K562 (cell line): ENCODE measurements around the gene GRIK1. TPM values are rescaled to one million over a fixed set of nuclear protein-coding genes. Genes with fewer than 3 reads are reported as not detected.

Experiments
- CHAMP1 ChIP-seq: fragments of 450-650 bp; IDR thresholded peaks from 2 replicates; pipeline ENCODE4 v1.6.1; 2016; ENCODE audit warnings: mild to moderate bottlenecking
- ILK ChIP-seq: fragments of 450-650 bp; IDR thresholded peaks from 2 replicates; pipeline ENCODE4 v1.6.1; 2016; ENCODE audit warnings: missing genetic modification characterization, low read depth, mild to moderate bottlenecking, missing compliant biosample characterization, moderate library complexity, borderline replicate concordance
- MAFF ChIP-seq: IDR thresholded peaks from 2 replicates; pipeline ENCODE4 v1.6.1; 2012; ENCODE audit warnings: low read length, improper control_type of control experiment
- MYNN ChIP-seq, 2 experiments: sonication (generic); formaldehyde crosslinking in 1 of 2; IDR thresholded peaks; 2 replicates each; pipeline versions ENCODE4 v1.5.0 to v1.6.1; 2016 to 2020; ENCODE audit warnings: antibody characterized with exemption in 1 of 2, missing genetic modification reagents in 1 of 2
- NR2C1 ChIP-seq, 2 experiments: fragments of 450-650 bp; IDR thresholded peaks; 2 replicates each; pipeline ENCODE4 v1.6.1; 2017; ENCODE audit warnings: mild to moderate bottlenecking in 2 of 2, antibody characterized with exemption in 1 of 2, inconsistent platforms in 1 of 2, missing compliant biosample characterization in 1 of 2, missing genetic modification characterization in 1 of 2
- PCBP2 ChIP-seq: fragments of 200-400 bp; formaldehyde crosslinking; IDR thresholded peaks from 2 replicates; pipeline ENCODE4 v1.6.1; 2018; ENCODE audit warnings: low read length, low read depth, mild to moderate bottlenecking, moderate library complexity; ENCODE audit not compliant: poor library complexity, severe bottlenecking
- TCFL5 ChIP-seq: fragments of 250-450 bp; sonication (Bioruptor Pico); conservative IDR thresholded peaks from 2 replicates; pipeline ENCODE4 v1.6.1; 2021; ENCODE audit warnings: mild to moderate bottlenecking, moderate library complexity, matching md5 sums
- TEAD4 ChIP-seq, 2 experiments: sonication (generic) in 1 of 2; formaldehyde crosslinking in 1 of 2; IDR thresholded peaks; 2 replicates each; pipeline versions ENCODE4 v1.6.1 to v1.8.0; 2012 to 2022; ENCODE audit warnings: borderline replicate concordance in 1 of 2, inconsistent platforms in 1 of 2, low read length in 1 of 2, mild to moderate bottlenecking in 1 of 2, missing genetic modification reagents in 1 of 2
- VEZF1 ChIP-seq: fragments of 200-800 bp; sonication (Bioruptor generic); IDR thresholded peaks from 2 replicates; pipeline ENCODE4 v1.6.1; 2017; ENCODE audit warnings: missing genetic modification characterization, missing compliant biosample characterization
- ZBTB17 ChIP-seq: fragments of 450-650 bp; formaldehyde crosslinking; IDR thresholded peaks from 2 replicates; pipeline ENCODE4 v1.4.0; 2020; ENCODE audit warnings: mild to moderate bottlenecking
- ZBTB9 ChIP-seq: fragments of 450-650 bp; formaldehyde crosslinking; IDR thresholded peaks from 2 replicates; pipeline ENCODE4 v1.4.0; 2020; ENCODE audit warnings: mild to moderate bottlenecking, moderate library complexity
- ZNF395 ChIP-seq: fragments of 200-800 bp; sonication (Bioruptor generic); IDR thresholded peaks from 2 replicates; pipeline ENCODE4 v1.6.1; 2017; ENCODE audit warnings: missing genetic modification characterization, missing compliant biosample characterization
- ZNF431 ChIP-seq: sonication (generic); formaldehyde crosslinking; IDR thresholded peaks from 2 replicates; pipeline ENCODE4 v1.8.0; 2022; ENCODE audit warnings: mild to moderate bottlenecking, missing genetic modification reagents
- ZNF592 ChIP-seq: fragments of 450-650 bp; IDR thresholded peaks from 2 replicates; pipeline ENCODE4 v1.6.1; 2017; ENCODE audit warnings: antibody characterized with exemption, mild to moderate bottlenecking
- polyA plus RNA-seq, 8 experiments: library from polyadenylated mRNA; depleted of rRNA in 4 of 8; stranded (reverse) in 5 of 8; unstranded in 3 of 8; fragments of >200 nt; fragmentation: Nextera tagmentation in 2 of 8; fragmentation: Illumina TruSeq in 1 of 8; extraction: Ambion mirVana in 2 of 8; extraction: Trizol in 1 of 8; gene quantifications; 2 replicates each; pipeline versions ENCODE4 v1.2.1 to v1.2.3, GENCODE V29; 2011 to 2014; ENCODE audit warnings: inconsistent platforms in 1 of 8, missing spikeins in 1 of 8
- total RNA-seq, 7 experiments: library from RNA; depleted of rRNA in 6 of 7; stranded (reverse); fragments of >200 nt in 6 of 7; fragmentation: Illumina TruSeq in 2 of 7; extraction: Trizol in 2 of 7; gene quantifications; 2 replicates each; pipeline versions ENCODE4 v1.2.1 to v1.2.3, GENCODE V29; 2011 to 2021; ENCODE audit warnings: low replicate concordance in 1 of 7

Gene GRIK1
- total and polyA plus RNA-seq, 9 of the 15 experiments (the other 6 are each of a cell fraction or from before 2014, with no cell fraction given): 0.17 to 2.8 (median 0.53) TPM

- no peak for TF ChIP-seq VEZF1 (CRISPR knock-in tag)
- TF ChIP-seq ZNF431 (CRISPR knock-in tag): no peak
- TF ChIP-seq ZNF395 (CRISPR knock-in tag): peak; percentile 35; the same call in 1 of the 2 replicates
- peak; percentile 85 for TF ChIP-seq CHAMP1
- 0 out of 2 replicates have a peak, but pooled peaks have one; percentile 74 for TF ChIP-seq ZBTB9 (CRISPR knock-in tag)
- TF ChIP-seq PCBP2: no peak
- peak; percentile 70; the same call in 1 of the 2 replicates for TF ChIP-seq ZBTB17 (CRISPR knock-in tag)
- TF ChIP-seq ZNF592: peak; percentile 95
- peak; percentile 65; the same call in 1 of the 2 replicates for TF ChIP-seq TCFL5 (CRISPR knock-in tag)
- TF ChIP-seq MAFF: no peak
- TF ChIP-seq MYNN (IDR thresholded peaks at IDR 0.05): no peak
- no peak for TF ChIP-seq MYNN (CRISPR knock-in tag; IDR thresholded peaks at IDR 0.05)
- 0 out of 2 replicates have a peak, but pooled peaks have one; percentile 44 for TF ChIP-seq ILK
- TF ChIP-seq NR2C1 (IDR thresholded peaks at IDR 0.05): no peak
- TF ChIP-seq NR2C1 (tag; IDR thresholded peaks at IDR 0.05): peak; percentile 71; the same call in 1 of the 2 replicates
- TF ChIP-seq TEAD4 (IDR thresholded peaks at IDR 0.05; ENCODE audit: low read length): 0 out of 2 replicates have a peak, but pooled peaks have one; percentile 37
- no peak for TF ChIP-seq TEAD4 (CRISPR knock-in tag; IDR thresholded peaks at IDR 0.05; ENCODE audit: borderline replicate concordance)
These were observed 279.6 kb downstream of the GRIK1 start (continued) for GRCh38 chr21:29660047-29660720.
